ENCODE results near the gene FAAH.
"Not testable (repeated sequence)": the region's sequence is repeated elsewhere in the genome, so short reads cannot be mapped to it uniquely, and the experiment has no call there.

FAAH gene

DNA sequence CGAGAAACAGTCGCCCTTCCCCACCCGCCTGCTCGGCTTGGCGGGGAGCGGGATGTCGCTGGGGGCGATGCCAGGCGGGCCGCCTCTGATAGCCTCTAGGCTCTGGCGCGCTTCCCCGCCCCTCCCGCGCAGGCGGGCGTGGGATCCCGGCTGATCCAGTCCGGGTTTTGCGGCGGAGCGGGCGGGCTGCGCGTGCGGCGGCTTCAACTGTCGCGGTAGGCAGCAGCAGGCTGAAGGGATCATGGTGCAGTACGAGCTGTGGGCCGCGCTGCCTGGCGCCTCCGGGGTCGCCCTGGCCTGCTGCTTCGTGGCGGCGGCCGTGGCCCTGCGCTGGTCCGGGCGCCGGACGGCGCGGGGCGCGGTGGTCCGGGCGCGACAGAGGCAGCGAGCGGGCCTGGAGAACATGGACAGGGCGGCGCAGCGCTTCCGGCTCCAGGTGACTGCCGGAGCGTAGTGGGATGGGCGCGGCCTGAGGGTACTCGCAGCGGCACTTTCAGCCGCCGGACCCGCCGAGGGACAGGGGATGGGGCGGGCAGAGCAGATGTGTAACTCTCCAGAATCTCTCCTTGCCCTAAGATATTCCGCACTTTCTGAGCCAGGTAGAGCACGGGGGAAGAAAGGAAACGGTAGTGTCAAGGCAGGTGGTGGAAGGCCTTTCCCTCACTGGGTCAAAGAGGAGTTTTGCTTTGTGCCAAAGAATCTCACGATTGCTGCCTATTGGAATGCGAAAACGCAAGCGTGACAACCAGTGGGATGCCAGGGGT, at the start of gene FAAH:
Gene FAAH, plus strand, starts transcription at position 210 of the 764 bp plus-strand sequence. Its CDS starts 32 bp downstream, at position 242.
- peak; percentile 25 for DNase-seq

DNA sequence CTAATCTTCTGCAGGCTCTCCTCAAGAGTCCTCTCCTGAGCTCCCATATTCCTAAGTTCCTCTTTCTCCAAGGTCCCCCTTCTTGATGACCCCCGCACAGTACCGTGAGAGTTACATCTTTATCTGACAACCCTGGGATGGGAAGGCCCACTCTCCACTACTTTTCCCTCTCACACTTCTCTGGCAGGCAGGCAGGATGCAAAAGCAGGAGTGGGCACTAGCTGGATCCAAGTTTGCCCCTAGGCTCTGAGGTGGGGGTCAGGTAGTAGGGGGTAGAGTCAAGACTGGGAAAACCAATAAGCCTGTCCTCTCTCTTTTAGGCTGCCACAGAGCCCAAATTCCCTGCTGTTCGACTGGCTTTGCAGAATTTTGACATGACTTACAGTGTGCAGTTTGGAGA, 49.6 kb upstream of the FAAH start:
- no peak for DNase-seq

DNA sequence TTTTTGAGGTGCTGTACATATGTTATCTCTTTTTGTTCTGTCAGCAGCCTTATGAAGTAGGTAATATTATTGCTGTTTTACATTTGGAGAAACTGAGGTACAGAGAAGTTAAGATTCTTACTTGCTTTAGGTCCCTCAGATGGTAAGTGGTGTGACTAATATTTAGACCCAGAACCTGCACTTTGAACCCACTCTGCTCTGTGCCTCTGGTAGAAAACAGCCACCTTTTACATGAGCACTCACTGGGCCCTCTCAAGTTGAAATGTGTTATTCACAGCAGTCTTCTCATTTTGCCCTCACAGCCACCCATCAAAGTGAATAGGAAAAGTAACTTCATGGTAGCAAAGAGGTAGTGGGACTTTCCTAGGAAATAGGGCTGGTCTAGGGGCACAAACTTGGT, 48.8 kb upstream of the FAAH start:
- DNase-seq, result no peak

DNA sequence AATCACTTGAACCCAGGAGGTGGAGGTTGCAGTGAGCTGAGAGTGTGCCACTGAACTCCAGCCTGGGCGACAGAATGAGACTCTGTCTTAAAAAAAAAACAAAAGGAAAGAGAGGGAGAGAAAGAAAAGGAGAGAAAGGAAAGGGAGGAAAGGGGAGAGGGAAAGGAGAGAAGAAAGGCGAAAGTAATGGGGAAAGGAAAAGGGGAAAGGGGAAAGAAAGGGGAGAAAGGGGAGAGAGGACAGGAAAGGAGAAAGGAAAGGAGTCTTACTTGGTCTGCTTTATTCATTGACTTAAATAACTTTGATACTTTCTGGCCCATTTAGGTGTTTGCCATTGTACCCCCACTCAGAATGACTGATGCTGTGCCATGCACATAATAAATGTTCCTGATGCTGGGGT, 41.8 kb upstream of the FAAH start:
- no peak for DNase-seq

DNA sequence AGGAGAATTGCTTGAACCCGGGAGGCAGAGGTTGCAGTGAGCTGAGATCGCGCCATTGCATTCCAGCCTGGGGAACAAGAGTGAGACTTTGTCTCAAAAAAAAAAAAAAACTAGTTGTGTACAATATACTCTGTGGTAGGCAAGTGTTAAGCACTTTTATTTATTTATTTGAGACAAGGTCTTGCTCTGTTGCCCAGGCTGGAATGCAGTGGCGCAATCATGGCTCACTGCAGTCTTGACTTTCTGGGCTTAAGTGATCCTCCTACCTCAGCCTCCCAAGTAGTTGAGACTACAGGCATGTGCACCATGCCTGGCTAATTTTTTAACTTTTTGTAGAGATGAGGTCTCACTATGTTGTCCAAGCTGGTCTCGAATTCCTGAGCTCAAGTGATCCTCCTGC, 38.2 kb upstream of the FAAH start:
- DNase-seq, result not testable (repeated sequence)

DNA sequence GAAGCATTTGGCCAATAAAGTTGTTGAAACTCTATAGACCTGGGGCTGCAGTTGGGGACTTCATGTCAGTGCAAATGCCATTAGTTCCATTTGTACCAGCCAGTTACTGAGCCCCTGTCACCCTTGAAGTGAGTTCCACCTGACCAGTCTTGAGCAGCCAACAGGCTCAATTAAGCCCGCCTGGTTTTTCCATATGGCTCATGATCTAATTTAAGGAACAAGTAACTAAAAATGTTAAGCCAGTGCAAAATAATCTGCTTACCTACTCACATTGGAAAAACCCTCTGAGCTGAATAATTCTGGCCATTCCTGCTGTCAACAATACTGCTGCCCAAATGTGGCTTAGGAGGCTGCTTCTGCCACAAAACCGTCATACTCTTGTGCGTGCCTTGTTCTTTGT, 32.0 kb upstream of the FAAH start:
- no peak for DNase-seq

DNA sequence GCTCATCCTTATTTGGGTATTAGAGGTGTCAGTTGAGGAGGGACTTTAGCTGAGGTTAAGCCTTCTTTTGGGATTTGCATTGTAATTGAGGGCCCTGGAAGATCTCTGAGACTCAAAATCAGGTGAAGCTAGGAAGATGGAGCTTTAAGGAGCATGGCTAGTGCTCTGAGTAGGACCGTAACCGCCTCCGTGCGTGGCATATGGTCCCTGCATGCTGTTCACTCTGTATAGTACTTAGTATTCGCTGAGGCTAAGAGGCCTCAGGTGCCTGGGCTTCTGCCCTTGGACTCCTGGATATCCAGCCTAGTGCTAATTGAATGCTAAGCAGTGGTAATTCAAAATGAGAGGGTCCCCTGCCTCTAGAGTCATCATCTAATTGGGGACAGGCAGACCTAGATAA, 31.0 kb upstream of the FAAH start:
- DNase-seq, result no peak

DNA sequence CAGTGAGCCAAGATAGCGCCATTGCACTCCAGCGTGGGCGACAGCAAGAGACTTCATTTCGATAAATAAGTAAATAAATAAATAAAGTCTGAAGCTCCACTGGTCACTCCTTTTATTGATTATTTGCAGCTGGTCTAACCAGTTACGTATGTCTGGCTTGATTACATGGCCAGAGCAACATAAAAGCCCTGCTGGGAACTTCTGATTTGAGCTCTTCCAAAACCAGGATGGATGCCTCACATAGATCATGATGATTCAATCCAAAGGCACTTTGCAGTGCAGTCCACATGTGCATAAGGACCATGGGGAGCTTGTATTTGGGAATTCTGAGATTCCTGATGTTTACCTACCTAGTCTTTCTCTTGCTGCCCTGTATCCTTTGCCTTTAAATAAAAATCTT, 29.5 kb upstream of the FAAH start:
- no peak for DNase-seq

DNA sequence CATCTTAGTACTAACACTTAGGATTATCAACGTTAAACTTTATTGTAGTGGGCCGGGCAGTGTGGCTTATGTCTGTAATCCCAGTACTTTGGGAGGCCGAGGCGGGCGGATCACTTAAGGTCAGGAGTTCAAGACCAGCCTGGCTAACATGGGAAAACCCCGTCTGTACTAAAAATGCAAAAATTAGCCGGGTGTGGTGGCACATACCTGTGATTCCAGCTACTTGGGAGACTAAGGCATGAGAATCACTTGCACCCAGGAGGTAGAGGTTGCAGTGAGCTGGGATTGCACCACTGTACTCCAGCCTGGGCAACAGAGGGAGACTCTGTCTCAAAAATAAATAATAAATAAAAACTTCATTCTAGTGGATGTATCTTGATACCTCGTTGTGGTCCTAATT, 28.3 kb upstream of the FAAH start:
- DNase-seq, result not testable (repeated sequence)

DNA sequence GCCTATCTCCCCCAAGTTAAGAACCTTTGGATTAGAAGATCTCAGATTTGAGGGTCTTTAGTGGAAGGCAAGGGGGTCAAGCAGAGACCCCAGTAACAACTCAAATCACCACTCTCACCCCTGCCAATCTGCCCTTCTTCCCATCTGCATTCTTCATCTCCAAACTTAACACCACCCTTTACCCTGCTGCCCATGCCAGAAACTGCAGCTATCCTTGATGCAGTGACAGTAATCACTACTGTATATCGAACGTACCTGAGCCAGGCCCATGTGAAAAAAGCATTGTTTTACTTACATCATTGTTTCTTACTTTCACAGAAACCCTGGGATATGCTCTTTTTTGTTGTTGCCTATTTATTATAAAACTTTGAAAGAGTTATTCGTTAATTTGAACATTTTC, 27.0 kb upstream of the FAAH start:
- DNase-seq, result no peak

DNA sequence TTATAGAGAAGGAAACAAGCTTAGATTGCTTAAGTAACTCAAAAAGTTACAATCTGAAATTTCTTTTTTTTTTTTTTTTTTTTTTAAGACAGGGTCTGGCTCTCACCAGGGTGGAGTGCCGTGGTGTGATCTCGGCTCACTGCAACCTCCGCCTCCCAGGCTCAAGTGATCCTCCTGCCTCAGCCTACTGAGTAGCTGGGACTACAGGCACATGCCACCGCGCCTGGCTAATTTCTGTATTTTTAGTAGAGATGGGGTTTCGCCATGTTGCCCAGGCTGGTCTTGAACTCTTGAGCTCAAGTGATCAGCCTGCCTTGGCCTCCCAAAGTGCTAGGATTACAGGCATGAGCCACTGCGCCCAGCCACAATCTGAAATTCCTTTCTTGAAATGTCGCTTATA, 26.4 kb upstream of the FAAH start:
- not testable (repeated sequence) for DNase-seq

DNA sequence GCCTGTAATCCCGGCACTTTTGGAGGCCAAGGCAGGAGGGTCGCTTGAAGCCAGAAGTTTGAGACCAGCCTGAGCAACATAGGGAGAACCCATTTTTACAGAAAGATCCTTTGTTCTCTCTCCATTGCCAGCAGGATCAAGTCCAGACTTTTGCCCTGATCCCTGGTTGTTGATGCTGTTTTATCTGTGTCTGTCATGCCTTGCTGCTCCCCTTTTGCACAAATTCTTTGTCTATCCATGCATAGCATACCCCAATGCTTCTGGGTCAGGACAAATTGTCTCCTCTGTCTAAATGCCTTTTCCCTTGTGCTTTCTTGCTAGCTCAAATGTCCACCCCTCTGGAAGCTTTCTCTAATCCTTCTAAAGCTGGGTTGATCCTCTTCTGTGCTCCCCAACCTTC, 25.3 kb upstream of the FAAH start:
- no peak for DNase-seq

DNA sequence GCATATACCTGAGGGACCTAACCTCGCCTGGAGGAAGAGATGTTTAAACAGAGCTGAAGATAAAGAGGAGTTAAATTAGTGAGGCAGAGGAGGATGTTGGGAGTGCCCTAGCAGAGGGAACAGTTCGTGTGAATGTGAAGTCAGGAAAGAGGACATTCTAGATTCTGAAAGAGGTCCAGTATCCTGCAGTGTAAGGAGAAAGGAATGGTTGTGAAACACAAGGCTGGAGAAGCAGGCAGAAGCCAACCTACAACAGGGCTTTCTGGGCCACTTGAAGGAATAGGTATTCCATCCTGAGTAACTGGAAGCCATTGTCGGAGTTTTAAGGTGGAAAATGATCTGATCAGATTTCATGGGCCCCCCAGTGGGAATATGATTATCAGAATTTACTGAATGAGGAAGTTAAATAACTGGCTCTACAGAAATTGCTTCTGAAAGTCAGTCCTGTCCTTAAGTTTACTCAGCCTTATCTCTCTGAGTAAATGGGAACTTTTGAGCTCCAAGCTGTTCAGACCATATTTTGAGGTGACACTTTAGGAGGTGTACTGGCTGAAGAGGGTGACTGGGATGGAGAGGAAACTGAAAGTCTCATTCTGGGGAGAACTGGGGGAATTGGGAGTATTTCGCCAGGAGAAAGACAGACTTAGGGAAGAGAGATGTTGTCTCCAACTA, 24.4 kb upstream of the FAAH start:
- DNase-seq, result no peak

DNA sequence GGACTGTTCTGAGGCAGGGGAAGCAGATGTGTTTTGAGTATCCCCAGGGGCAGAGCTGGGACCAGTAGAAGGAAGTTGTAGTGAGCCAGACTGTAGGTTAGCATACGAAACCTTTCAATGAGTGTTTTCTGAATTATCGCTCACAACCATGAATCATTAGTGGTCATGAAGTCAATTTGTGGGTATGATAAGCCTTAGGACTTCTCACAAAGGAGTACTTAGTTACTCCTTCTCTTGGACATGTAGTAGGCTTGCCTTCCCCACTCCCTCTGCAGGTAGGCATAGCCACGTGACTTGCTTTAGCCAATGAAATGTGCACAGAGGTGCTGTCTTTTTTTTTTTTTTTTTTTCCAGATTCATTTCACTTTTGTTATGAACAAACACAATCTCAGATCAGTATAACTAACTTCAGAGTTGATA, 23.9 kb upstream of the FAAH start:
- DNase-seq, result peak; percentile 9

DNA sequence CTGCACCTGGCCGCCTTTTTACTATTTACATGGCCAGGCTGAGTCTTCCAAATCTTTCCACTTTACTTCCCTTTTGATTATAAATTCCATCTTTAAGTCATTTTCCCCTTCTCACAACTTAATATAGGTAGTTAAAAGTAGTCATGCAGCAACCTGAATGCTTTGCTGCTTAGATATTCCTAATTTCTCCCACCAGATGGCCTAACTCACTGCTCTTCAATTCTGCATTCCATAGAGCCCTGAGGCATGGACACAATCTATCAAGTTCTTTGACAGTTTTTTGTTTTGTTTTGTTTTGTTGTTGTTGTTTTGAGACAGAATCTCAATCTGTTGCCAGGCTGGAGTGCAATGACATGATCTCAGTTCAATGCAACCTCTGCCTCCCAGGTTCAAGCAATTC, 21.7 kb upstream of the FAAH start:
- DNase-seq, result no peak

DNA sequence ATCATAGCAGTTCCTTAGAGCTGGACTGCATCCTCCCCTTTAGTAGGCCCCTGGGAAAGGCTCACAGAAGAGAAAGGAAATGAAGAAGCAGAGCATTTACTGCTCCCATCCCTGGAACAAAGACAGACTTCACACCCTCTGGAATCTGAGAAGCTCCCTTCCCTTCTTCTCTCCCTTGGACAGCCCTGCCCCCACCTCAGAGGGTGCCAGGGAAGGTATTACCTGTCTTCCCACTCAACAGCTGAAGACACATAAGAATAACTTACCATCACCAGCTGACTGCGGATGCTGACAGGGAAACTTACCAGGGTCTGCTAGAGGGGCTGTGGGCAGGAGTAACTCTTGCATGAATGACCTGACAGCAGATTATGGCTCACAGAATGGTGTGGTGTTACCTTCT, 14.1 kb upstream of the FAAH start:
- no peak for DNase-seq

DNA sequence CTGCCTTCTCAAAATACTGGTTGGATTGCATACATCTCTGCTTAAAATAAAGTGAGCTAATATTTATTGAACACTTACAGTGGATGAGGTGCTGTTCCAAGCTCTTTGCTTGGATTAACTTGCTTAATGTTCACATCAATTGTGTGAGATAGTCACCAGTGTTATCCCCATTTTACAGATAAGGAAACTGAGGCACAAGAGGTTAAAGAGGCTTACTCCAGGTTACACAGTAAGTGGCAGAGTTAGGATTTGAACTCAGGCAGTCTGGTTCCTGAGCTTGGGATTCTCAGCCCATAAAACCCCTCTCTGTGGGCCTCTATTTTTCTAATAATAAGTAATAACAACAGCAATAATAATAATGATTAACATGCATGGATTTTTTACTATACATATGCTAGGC, 13.6 kb upstream of the FAAH start:
- no peak for DNase-seq

DNA sequence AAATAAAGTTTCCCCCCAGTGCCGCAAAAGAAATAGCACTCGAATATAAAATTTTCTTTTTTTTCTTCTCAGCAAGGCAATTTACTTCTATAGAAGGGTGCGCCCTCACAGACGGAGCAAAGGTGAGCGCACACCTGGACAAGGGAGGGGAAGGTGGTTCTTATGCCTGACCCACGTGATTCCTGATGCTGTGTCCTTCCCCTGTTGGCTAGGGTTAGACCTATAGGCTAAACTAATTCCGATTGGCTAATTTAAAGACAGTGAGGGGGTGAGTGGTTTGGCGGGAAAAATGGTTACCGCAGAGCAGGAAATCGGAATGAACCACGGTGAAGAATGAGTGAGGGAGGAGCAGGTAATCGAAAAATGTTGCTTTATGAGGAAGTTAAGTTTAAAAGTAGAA, 607 bp upstream of the FAAH start:
- DNase-seq, result no peak

DNA sequence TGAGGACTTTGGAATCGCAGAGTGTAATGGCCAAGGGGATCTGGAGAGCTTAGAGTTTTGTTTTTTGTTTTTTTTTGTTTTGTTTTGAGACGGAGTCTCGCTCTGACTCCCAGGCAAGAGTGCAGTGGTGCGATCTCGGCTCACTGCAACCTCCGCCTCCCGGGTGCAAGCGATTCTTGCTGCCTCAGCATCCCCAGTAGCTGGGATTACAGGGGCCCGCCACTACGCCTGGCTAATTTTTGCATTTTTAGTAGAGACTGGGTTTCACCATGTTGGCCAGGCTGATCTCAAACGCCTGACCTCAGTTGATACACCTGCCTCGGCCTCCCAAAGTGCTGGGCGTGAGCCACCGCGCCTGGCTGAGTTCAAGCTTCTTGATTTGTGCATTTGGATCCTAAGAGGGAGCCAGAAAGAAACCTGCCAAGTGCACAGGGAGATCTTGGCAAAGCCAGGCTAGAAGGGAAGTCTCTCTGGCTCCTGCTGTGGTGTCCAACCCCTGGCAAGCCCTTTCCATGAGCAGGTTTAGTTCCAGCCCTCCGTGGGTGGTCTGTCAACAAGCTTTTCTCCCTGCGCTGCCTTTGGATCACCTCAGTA, 852 bp downstream of the FAAH start:
- no peak for DNase-seq

DNA sequence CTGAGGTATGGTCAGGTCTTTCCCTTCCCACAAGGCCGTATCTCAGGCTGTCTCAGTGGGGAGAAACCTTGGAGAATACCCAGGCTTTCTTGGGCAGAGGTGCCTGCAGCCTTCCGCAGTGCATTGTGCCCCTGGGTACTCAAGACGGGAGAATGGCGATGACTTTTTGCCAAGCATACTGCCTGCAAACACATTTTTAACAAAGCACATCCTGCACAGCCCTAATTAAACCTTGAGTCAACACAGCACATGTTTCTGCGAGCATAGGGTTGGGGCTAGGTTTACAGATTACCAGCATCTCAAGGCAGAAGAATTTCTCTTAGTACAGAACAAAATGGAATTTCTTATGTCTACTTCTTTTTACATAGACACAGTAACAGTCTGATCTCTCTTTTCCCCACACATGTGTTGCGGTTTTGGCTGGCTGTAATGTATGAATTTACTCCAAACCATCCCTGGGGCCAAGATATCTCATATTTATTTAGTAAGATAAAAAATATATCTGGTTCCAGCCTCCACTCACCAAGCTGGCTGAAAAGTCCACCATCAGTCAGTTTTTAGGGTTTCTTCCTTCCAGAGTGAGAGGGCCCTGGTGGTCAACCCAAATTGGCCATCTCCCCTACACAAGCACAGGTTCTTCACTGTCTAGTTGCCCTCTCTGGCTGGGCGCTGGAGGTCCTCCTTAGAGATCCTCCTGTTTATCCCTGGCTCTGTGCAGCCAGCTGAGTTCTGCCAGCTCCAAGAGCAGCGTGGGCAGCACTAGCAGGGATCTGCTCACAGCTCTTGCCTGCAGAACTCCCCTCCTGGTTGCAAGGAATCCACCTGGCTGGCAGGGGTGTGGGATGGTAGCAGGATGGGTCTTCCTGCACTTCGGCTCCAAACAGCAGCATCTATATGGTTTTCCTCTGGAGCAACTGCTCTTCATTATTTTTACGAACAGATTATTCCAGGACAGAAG, 2.6 kb downstream of the FAAH start:
- DNase-seq, result no peak

DNA sequence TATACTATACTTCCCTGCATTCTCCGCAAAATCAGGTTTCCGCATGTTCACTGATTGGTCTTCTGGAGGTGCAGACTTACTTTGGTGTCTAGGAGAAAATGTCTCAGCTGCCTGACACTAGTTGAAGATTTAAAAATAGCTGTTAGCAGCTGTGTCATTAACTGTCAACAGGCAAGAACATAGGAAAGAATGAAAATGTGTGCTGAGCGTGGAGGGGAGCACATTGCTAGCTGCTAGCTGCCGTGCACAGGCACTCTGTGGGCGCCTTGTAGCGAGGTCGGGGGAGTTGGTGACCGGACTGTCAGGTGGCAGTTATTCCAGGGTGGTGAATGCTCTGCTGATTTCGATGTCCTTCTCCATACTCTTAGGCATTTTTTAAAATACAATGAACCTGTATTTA, 5.2 kb downstream of the FAAH start:
- no peak for DNase-seq

DNA sequence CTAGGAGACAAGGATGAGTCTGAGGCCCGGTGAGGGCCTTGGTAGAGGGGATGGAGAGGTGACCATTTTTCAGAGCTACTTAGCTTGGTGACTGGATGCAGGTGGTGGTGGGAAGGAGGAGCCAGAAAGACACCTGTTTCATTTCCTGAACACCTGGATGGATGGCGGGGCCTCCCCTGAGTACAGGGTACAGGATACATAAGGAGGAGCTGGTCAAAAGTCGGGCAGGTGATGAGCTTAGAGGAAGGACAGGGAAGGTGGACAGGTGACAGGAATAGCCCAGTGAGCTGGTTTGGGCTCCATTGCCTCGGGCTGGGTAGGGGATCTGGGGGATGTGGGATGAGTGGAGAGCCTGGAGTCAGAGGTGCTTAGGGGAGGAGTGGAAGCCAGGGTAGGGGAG, 6.3 kb downstream of the FAAH start:
- no peak for DNase-seq
